ENCODE measurements around the gene NPR1.

Gene NPR1

GRCh38 chr1:153742411-153743142 lies 64.1 kb downstream of the NPR1 start:
- Histone ChIP-seq H3K27me3 (ENCODE audit: low read length) (no peaks in the 10 kb centered on the region), H4K20me1 (ENCODE audit: low read depth, low read length) (no peaks in the 10 kb centered on the region), H3K9me2 (replicated peaks; ENCODE audit: insufficient read depth, low read length) (no peaks in the 10 kb centered on the region), H3K4me3 (ENCODE audit: insufficient read depth, low read length, poor library complexity, severe bottlenecking) (no peak overlapping the region), H3K36me3 (ENCODE audit: low read length) (peaks cover 10% of the 10 kb centered on the region; the same call in 1 of the 2 replicates), H3K79me2 (ENCODE audit: insufficient read depth, low read length) (no peaks in the 10 kb centered on the region; the same call in 1 of the 2 replicates), H3K27ac (ENCODE audit: low read depth, low read length) (no peak overlapping the region), H3F3A (ENCODE audit: insufficient read depth) (no peaks in the 10 kb centered on the region), H3K4me2 (ENCODE audit: low read depth, low read length, poor library complexity, severe bottlenecking) (no peak overlapping the region), H2AFZ (ENCODE audit: low read depth, low read length, severe bottlenecking) (no peak overlapping the region), H3K9ac (ENCODE audit: low read length) (no peak overlapping the region), H3K9me3 (ENCODE audit: insufficient read depth, low read length) (no peaks in the 10 kb centered on the region)
- no peak for TF ChIP-seq CTCF (IDR thresholded peaks at IDR 0.05; ENCODE audit: insufficient read depth, low read length, poor library complexity, severe bottlenecking)
- TF ChIP-seq EZH2phosphoT487 (conservative IDR thresholded peaks at IDR 0.05; ENCODE audit: low read length): no peak
